HEK293 (cell line): ENCODE data around the gene DAZAP1.

Source experiments
- BCL11A ChIP-seq: fragments of 450-650 bp; formaldehyde crosslinking; IDR thresholded peaks from 2 replicates; pipeline ENCODE4 v1.5.1; 2016; ENCODE audit warnings: low read depth, missing biosample characterization, missing genetic modification characterization
- BCL11B ChIP-seq: fragments of 450-650 bp; formaldehyde crosslinking; IDR thresholded peaks from 2 replicates; pipeline ENCODE4 v1.5.1; 2016; ENCODE audit warnings: low read depth, missing biosample characterization, missing genetic modification characterization
- CTCF ChIP-seq: fragments of 450-650 bp; formaldehyde crosslinking; IDR thresholded peaks from 2 replicates; pipeline ENCODE4 v1.5.1; 2016; ENCODE audit warnings: missing biosample characterization, missing genetic modification characterization
- GLIS1 ChIP-seq: fragments of 450-650 bp; formaldehyde crosslinking; IDR thresholded peaks from 2 replicates; pipeline ENCODE4 v1.5.1; 2016; ENCODE audit warnings: missing biosample characterization, missing genetic modification characterization
- HOXD13 ChIP-seq: sonication (generic); formaldehyde crosslinking; IDR thresholded peaks from 2 replicates; pipeline ENCODE4 v1.8.0; 2022; ENCODE audit warnings: missing genetic modification reagents, borderline replicate concordance
- IKZF3 ChIP-seq: fragments of 450-650 bp; IDR thresholded peaks from 2 replicates; pipeline ENCODE4 v1.5.0; 2018; ENCODE audit warnings: missing biosample characterization, mild to moderate bottlenecking, missing genetic modification characterization, moderate library complexity
- KLF16 ChIP-seq: fragments of 450-650 bp; formaldehyde crosslinking; IDR thresholded peaks from 2 replicates; pipeline ENCODE4 v1.5.1; 2017; ENCODE audit warnings: missing biosample characterization, missing genetic modification characterization
- OSR2 ChIP-seq: fragments of 450-650 bp; formaldehyde crosslinking; IDR thresholded peaks from 2 replicates; pipeline ENCODE4 v1.5.1; 2016; ENCODE audit warnings: missing biosample characterization, missing genetic modification characterization
- PRDM1 ChIP-seq: fragments of 450-650 bp; formaldehyde crosslinking; IDR thresholded peaks from 2 replicates; pipeline ENCODE4; 2016; ENCODE audit warnings: missing biosample characterization, missing genetic modification characterization
- RBAK ChIP-seq: fragments of 450-650 bp; formaldehyde crosslinking; IDR thresholded peaks from 2 replicates; pipeline ENCODE4 v1.5.1; 2016; ENCODE audit warnings: missing biosample characterization, missing genetic modification characterization
- ZBTB21 ChIP-seq: fragments of 450-650 bp; formaldehyde crosslinking; IDR thresholded peaks from 2 replicates; pipeline ENCODE4 v1.5.1; 2017; ENCODE audit warnings: missing biosample characterization, missing genetic modification characterization
- ZFHX2 ChIP-seq: fragments of 450-650 bp; formaldehyde crosslinking; conservative IDR thresholded peaks from 2 replicates; pipeline ENCODE4 v1.5.1; 2016; ENCODE audit warnings: missing biosample characterization, missing genetic modification characterization
- ZNF114 ChIP-seq: fragments of 450-650 bp; formaldehyde crosslinking; IDR thresholded peaks from 2 replicates; pipeline ENCODE4 v1.5.0; 2017; ENCODE audit warnings: missing biosample characterization, missing genetic modification characterization
- ZNF132 ChIP-seq: fragments of 450-650 bp; formaldehyde crosslinking; IDR thresholded peaks from 2 replicates; pipeline ENCODE4 v1.5.1; 2017; ENCODE audit warnings: missing biosample characterization, missing genetic modification characterization, borderline replicate concordance
- ZNF24 ChIP-seq: fragments of 450-650 bp; formaldehyde crosslinking; IDR thresholded peaks from 2 replicates; pipeline ENCODE4 v1.5.1; 2016; ENCODE audit warnings: missing biosample characterization, missing genetic modification characterization
- ZNF280C ChIP-seq: fragments of 450-650 bp; formaldehyde crosslinking; IDR thresholded peaks from 2 replicates; pipeline ENCODE4 v1.5.1; 2016; ENCODE audit warnings: missing biosample characterization, missing genetic modification characterization
- ZNF324 ChIP-seq: fragments of 450-650 bp; formaldehyde crosslinking; IDR thresholded peaks from 2 replicates; pipeline ENCODE4 v1.5.1; 2016; ENCODE audit warnings: missing biosample characterization, missing genetic modification characterization
- ZNF354C ChIP-seq: fragments of 450-650 bp; formaldehyde crosslinking; IDR thresholded peaks from 2 replicates; pipeline ENCODE4 v1.5.1; 2016; ENCODE audit warnings: missing biosample characterization, missing genetic modification characterization, low read depth, borderline replicate concordance
- ZNF433 ChIP-seq: fragments of 450-650 bp; formaldehyde crosslinking; IDR thresholded peaks from 2 replicates; pipeline ENCODE4 v1.5.1; 2016; ENCODE audit warnings: missing biosample characterization, missing genetic modification characterization, low read depth
- ZNF473 ChIP-seq: fragments of 450-650 bp; formaldehyde crosslinking; IDR thresholded peaks from 2 replicates; pipeline ENCODE4 v1.5.1; 2017; ENCODE audit warnings: missing biosample characterization, missing genetic modification characterization
- ZNF501 ChIP-seq: fragments of 450-650 bp; formaldehyde crosslinking; IDR thresholded peaks from 2 replicates; pipeline ENCODE4 v1.5.1; 2016; ENCODE audit warnings: missing biosample characterization, missing genetic modification characterization
- ZNF555 ChIP-seq: fragments of 450-650 bp; formaldehyde crosslinking; conservative IDR thresholded peaks from 2 replicates; pipeline ENCODE4 v1.5.1; 2017; ENCODE audit warnings: missing biosample characterization, mild to moderate bottlenecking, missing genetic modification characterization, inconsistent platforms
- ZNF660 ChIP-seq: fragments of 450-650 bp; IDR thresholded peaks from 2 replicates; pipeline ENCODE4 v1.5.1; 2018; ENCODE audit warnings: missing biosample characterization, mild to moderate bottlenecking, missing genetic modification characterization
- ZNF664 ChIP-seq: fragments of 450-650 bp; formaldehyde crosslinking; IDR thresholded peaks from 2 replicates; pipeline ENCODE4 v1.5.1; 2016; ENCODE audit warnings: missing biosample characterization, missing genetic modification characterization
- ZNF670 ChIP-seq: fragments of 450-650 bp; formaldehyde crosslinking; IDR thresholded peaks from 2 replicates; pipeline ENCODE4 v1.5.1; 2016; ENCODE audit warnings: missing biosample characterization, missing genetic modification characterization, low read depth
- ZNF704 ChIP-seq: fragments of 450-650 bp; formaldehyde crosslinking; IDR thresholded peaks from 2 replicates; pipeline ENCODE4 v1.5.1; 2016; ENCODE audit warnings: missing biosample characterization, missing genetic modification characterization
- ZNF747 ChIP-seq: fragments of 450-650 bp; formaldehyde crosslinking; IDR thresholded peaks from 2 replicates; pipeline ENCODE4 v1.5.1; 2016; ENCODE audit warnings: missing biosample characterization, missing genetic modification characterization
- TF ChIP-seq, protein P1 (sequence below): fragments of 450-650 bp; formaldehyde crosslinking; IDR thresholded peaks from 2 replicates; pipeline ENCODE4 v1.5.1; 2016; ENCODE audit warnings: missing biosample characterization, missing genetic modification characterization
- TF ChIP-seq, protein P2 (sequence below): fragments of 450-650 bp; IDR thresholded peaks from 2 replicates; pipeline ENCODE4 v1.5.1; 2018; ENCODE audit warnings: missing biosample characterization, mild to moderate bottlenecking, missing genetic modification characterization
- TF ChIP-seq, protein P3 (sequence below): fragments of 450-650 bp; formaldehyde crosslinking; IDR thresholded peaks from 2 replicates; pipeline ENCODE4 v1.5.1; 2016; ENCODE audit warnings: missing biosample characterization, missing genetic modification characterization

DAZAP1 gene

DNA sequence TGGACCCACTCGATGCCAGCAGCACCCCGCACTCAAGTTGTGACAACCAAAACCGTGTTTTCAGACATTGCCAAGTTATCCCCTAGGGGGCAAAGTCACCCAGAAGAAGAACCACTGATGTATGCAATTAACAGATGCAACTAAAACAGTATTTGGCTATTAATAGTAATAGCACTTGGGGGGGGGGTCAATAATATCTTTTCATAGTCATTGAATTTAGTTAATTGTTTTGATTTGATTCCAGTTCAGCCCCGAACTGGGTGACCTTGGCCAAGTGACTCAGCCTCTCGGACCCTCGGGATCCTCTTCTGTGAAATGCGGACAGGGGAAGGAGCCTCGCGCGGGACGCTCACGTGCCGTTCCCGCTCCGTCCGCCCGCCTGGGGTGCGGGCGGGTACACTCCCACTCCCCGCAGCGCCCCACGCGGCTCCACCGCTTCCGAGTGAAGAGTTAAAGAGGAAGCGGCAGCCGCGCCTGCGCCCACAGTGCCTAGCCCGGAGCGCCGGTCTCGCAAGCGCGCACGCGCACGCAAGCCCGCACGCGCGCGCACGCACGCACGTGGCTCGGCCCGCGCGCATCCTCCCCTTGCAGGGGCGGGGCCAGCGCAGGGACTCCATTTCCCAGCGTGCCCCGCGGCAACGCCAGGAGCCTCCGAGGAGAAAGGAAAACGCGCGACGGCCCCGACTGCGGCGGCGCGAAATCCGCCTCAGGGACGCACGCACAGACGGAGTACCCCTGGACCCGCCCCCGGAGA is 435 bp upstream of the DAZAP1 start (continued):
- TF ChIP-seq BCL11B (tag by site-specific recombination) = no peak
- TF ChIP-seq KLF16 (tag by site-specific recombination) = 0 out of 2 replicates have a peak, but pooled peaks have one; percentile 13
- TF ChIP-seq ZNF324 = peak; percentile 71; the same call in 1 of the 2 replicates
- no peak for TF ChIP-seq HOXD13
- TF ChIP-seq ZNF280C = no peak
- peak; percentile 51; the same call in 1 of the 2 replicates for TF ChIP-seq IKZF3 (tag by site-specific recombination)
- TF ChIP-seq, protein P1, sequence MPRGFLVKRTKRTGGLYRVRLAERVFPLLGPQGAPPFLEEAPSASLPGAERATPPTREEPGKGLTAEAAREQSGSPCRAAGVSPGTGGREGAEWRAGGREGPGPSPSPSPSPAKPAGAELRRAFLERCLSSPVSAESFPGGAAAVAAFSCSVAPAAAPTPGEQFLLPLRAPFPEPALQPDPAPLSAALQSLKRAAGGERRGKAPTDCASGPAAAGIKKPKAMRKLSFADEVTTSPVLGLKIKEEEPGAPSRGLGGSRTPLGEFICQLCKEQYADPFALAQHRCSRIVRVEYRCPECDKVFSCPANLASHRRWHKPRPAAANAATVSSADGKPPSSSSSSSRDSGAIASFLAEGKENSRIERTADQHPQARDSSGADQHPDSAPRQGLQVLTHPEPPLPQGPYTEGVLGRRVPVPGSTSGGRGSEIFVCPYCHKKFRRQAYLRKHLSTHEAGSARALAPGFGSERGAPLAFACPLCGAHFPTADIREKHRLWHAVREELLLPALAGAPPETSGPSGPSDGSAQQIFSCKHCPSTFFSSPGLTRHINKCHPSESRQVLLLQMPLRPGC (tag by site-specific recombination) = no peak
- no peak for TF ChIP-seq ZNF501
- TF ChIP-seq ZBTB21 (tag by site-specific recombination) = no peak
- TF ChIP-seq ZNF704 (tag by site-specific recombination) = no peak
- peak; percentile 73 for TF ChIP-seq GLIS1 (tag by site-specific recombination)
- TF ChIP-seq ZNF670 (tag by site-specific recombination) = no peak
- no peak for TF ChIP-seq ZNF433 (tag by site-specific recombination)
- no peak for TF ChIP-seq BCL11A (tag by site-specific recombination)
- peak; percentile 85 for TF ChIP-seq CTCF (tag by site-specific recombination)
- no peak for TF ChIP-seq OSR2 (tag by site-specific recombination)
- peak; percentile 92 for TF ChIP-seq ZFHX2 (tag by site-specific recombination)
- no peak for TF ChIP-seq ZNF664 (tag by site-specific recombination)
- TF ChIP-seq, protein P2, sequence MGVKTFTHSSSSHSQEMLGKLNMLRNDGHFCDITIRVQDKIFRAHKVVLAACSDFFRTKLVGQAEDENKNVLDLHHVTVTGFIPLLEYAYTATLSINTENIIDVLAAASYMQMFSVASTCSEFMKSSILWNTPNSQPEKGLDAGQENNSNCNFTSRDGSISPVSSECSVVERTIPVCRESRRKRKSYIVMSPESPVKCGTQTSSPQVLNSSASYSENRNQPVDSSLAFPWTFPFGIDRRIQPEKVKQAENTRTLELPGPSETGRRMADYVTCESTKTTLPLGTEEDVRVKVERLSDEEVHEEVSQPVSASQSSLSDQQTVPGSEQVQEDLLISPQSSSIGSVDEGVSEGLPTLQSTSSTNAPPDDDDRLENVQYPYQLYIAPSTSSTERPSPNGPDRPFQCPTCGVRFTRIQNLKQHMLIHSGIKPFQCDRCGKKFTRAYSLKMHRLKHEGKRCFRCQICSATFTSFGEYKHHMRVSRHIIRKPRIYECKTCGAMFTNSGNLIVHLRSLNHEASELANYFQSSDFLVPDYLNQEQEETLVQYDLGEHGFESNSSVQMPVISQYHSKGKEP (tag by site-specific recombination) = peak; percentile 74
- TF ChIP-seq RBAK (tag by site-specific recombination) = no peak
- TF ChIP-seq, protein P3, sequence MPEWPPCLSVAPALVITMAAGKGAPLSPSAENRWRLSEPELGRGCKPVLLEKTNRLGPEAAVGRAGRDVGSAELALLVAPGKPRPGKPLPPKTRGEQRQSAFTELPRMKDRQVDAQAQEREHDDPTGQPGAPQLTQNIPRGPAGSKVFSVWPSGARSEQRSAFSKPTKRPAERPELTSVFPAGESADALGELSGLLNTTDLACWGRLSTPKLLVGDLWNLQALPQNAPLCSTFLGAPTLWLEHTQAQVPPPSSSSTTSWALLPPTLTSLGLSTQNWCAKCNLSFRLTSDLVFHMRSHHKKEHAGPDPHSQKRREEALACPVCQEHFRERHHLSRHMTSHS (tag by site-specific recombination) = no peak
- TF ChIP-seq ZNF555 (tag by site-specific recombination) = no peak
- TF ChIP-seq ZNF660 = peak; percentile 69; the same call in 1 of the 2 replicates
- peak; percentile 70; the same call in 1 of the 2 replicates for TF ChIP-seq ZNF24 (tag by site-specific recombination)
- TF ChIP-seq ZNF747 (tag by site-specific recombination) = no peak
- no peak for TF ChIP-seq ZNF114 (tag by site-specific recombination)
- no peak for TF ChIP-seq PRDM1 (tag by site-specific recombination)
- no peak for TF ChIP-seq ZNF354C (tag by site-specific recombination)
- TF ChIP-seq ZNF132 (tag by site-specific recombination) = no peak
- no peak for TF ChIP-seq ZNF473 (tag by site-specific recombination)
